Measurements from ENCODE around the gene SLC7A8.

Gene SLC7A8

GRCh38 chr14:23129759-23130316 is 53.6 kb downstream of the SLC7A8 start:
- DNase-seq = no peak

GRCh38 chr14:23128969-23129758 is 54.3 kb downstream of the SLC7A8 start:
- DNase-seq = no peak

GRCh38 chr14:23127861-23128260 is 55.6 kb downstream of the SLC7A8 start:
- no peak for DNase-seq

- no peak for DNase-seq
Observed at GRCh38 chr14:23126548-23127278, 56.7 kb downstream of the SLC7A8 start.

- no peak for DNase-seq
Observed at GRCh38 chr14:23125933-23126524, 57.4 kb downstream of the SLC7A8 start.

- no peak for DNase-seq
Observed at GRCh38 chr14:23125011-23125410, 58.4 kb downstream of the SLC7A8 start.

GRCh38 chr14:23124337-23124954 is 59.0 kb downstream of the SLC7A8 start:
- DNase-seq = no peak

GRCh38 chr14:23123419-23123818 is 60.0 kb downstream of the SLC7A8 start:
- no peak for DNase-seq

- no peak for DNase-seq
Observed at GRCh38 chr14:23122086-23122485, 61.4 kb downstream of the SLC7A8 start.

GRCh38 chr14:23121361-23121771 is 62.1 kb downstream of the SLC7A8 start:
- peak; percentile 26 for DNase-seq

GRCh38 chr14:23120541-23121251 is 62.8 kb downstream of the SLC7A8 start:
- DNase-seq = peak; percentile 81

- DNase-seq = no peak
Observed at GRCh38 chr14:23119363-23120327, 63.8 kb downstream of the SLC7A8 start.

- no peak for DNase-seq
Observed at GRCh38 chr14:23118506-23119362, 64.7 kb downstream of the SLC7A8 start, which contains the start of gene CEBPE. Gene CEBPE, minus strand, starts transcription at chr14:23119255. Its CDS starts 164 bp downstream, at chr14:23119091.

- no peak for DNase-seq
Observed at GRCh38 chr14:23117371-23118020, 66.0 kb downstream of the SLC7A8 start.

GRCh38 chr14:23115918-23116317 is 67.5 kb downstream of the SLC7A8 start:
- no peak for DNase-seq

GRCh38 chr14:23115039-23115731 is 68.3 kb downstream of the SLC7A8 start:
- peak; percentile 96 for DNase-seq

- DNase-seq = no peak
Observed at GRCh38 chr14:23114669-23115038, 68.8 kb downstream of the SLC7A8 start.

GRCh38 chr14:23114120-23114458 is 69.4 kb downstream of the SLC7A8 start:
- no peak for DNase-seq
